SK-MEL-5 (cell line): ENCODE measurements around the gene KIFBP. TPM values are rescaled to one million over a fixed set of nuclear protein-coding genes. Genes with fewer than 3 reads are reported as not detected.
A peak's percentile ranks its signal among the peaks of the same experiment; 100 is the strongest.

Experiments
- DNase-seq: peaks from one replicate; pipeline ENCODE4 v3.0.0-alpha.2; 2016; ENCODE audit warnings: low read depth, low spot score
- in situ Hi-C: cut with HindIII; loops from 2 replicates; pipeline ENCODE4 v1.10.0; 2016; ENCODE audit warnings: low sequenced_read_pairs, high pct_unique_total_duplicates, low pct_unique_long_range_greater_than_20kb
- total RNA-seq: library from RNA; depleted of rRNA; stranded (reverse); fragments of >200 nt; shearing (Covaris generic); gene quantifications from 2 replicates; pipeline ENCODE4 v1.2.3, GENCODE V29; 2014

Gene KIFBP
- total RNA-seq, 1 experiment from 2014 or later, result 18.9 TPM

DNA sequence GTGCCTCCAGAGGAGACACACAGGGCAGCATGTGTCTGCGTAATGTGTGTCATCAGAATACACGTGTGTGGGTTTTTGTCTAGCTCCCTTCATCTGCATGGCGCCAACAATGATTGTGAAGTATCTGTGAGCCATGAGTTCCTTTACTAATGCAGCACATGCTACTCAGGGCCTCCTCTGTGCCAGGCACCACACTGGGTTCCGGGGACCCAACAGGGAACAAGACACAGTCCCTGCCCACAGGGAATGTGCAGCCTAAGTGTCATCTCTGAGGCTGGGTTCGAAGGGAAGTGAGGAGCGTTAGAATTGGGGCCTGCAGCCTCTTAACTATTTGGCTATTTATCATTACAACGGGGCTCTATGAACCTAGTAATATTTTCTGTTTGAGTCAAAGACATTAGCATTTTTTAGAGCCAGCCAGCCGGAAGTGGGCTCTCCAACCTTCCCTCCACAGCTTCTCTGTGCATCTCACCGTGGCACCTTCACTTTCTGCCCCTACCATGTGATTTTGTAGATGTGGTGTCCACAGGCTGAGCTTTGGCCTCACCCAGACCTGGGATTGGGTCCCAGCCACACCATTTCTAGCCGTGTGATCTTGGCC lies 55.4 kb downstream of the KIFBP start:
- in situ Hi-C loops, result no loop called here
- DNase-seq, result no peak

DNA sequence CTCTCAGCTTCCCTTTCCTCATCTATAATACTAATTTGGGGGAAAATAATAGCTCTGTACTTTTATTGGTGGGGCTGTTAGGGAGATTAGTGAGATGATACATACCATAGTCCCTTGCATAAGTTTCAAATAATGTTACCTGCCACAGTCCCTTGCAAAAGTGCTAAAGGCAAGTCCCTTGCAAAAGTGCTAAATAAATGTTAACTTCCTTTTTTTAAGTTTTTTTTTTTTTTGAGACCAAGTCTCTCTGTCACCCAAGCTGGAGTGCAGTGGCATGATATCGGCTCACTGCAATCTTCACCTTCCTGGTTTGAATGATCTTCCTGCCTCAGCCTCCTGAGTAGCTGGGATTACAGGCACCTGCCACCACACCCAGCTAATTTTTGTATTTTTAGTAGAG lies 55.9 kb downstream of the KIFBP start:
- in situ Hi-C loops, result no loop called here
- no peak for DNase-seq

DNA sequence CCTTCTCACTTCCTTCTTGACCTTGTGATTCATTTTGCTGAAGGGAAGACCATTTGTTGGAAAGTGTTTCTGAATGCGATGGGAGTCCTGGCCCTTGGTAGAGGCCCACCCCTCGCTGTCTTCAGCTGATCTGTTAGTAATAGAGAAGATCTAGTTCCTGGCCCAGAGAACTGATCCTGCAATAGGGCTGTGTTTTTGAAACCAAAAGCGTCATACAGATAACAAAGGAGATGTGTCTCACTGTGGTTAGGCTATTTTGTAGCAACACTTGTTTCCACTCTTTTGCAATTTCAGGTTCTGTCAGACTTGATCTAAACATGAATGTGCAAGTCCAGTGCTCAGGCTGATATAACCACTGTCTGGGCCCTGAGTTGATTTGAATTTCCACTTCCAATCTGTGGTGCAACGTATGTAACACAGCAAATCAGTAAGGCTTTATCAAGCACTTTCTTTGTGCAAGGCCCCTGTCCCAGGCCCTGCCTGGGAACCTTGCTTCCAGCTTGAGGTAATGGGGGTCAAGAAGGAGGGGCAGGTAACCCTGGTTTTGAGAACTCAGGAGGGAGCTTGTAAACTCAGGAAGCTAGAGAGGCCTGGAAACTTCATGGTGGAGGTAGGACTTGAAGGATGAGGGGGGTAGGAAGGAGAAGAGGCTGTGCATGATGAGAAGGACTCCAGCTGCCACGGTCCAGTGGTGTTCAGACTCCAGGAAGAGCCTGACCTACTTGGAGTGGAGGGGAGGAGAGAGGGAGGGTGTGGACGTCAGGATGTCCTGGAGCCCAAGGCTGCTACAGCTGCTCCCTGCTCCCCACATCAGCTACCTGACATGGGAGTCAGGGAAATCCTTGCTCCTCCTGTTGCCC lies 57.1 kb downstream of the KIFBP start:
- DNase-seq, result peak; percentile 8
- in situ Hi-C loops, result no loop called here

DNA sequence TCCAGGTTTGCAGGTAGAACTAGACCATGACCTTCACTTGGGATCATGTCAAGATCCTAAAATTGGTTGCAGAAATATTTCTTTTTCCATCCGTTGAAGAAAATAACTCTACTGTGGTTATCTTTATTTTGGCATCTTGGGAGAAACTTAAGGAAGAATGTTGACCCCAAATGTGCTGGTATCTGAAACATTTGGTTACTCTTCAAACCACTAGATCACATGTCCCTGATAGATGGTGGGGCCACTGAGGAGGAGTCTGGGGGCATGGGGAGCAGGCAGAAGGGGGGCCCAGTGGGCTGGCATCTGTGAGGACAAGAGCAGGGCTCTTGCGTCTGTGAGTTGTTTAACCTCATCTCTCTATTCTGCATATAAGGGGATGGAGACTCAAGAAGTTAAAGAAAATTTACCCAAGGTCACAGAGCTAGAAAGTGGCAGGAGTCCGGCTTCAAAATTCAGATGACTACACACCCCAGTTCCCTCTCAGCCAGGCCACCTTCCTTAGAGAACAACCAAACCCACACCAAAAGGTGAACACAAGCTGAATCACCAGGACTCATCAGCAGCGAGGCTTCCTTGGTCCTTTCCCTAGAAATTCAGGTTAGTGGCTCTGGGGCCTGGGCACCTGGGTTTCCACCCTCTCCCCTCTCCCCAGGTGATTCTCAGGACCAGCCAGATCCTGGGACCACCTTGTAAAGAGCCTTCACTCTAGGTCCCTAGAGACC lies 58.7 kb downstream of the KIFBP start:
- in situ Hi-C loops, result no loop called here
- DNase-seq, result no peak

DNA sequence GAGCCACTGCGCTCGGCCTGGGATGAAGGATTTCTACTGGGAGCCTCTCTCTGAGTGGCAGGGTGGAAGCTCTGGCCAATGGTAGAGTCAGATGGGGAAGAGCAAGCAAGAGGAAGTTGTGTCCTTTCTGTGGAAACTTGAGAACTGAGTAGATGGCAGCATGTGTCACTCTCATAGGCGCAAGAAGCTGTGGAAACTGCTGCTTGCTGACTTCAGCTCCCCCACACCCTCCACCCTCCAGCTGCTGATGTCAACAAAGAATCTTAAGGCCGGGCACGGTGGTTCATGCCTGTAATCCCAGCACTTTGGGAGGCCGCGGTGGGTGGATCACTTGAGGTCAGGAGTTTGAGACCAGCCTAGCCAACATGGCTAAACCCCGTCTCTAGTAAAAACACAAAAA lies 59.5 kb downstream of the KIFBP start:
- no peak for DNase-seq

DNA sequence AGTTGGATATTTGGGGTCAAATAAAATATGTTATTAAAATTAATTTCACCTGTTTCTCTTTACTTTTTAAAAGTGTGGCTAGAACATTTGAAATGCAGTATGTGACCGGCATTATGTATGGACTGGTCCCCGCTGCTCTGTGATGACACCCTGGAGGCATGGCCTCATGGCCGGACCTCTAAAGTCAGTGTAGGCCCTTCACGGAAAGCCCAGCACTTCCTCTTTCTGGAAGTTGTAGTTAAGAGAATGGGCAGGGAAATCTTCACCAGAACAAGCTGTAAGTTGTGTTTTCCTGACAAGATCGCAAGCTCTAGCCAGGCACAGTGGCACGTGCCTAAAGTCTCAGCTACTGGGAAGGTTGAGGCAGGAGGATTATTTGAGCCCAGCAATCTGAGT lies 61.0 kb downstream of the KIFBP start:
- DNase-seq, result no peak
- in situ Hi-C loops, result no loop called here

More for the DNA sequence above, 59.5 kb downstream of the KIFBP start:
- in situ Hi-C loops, result no loop called here

DNA sequence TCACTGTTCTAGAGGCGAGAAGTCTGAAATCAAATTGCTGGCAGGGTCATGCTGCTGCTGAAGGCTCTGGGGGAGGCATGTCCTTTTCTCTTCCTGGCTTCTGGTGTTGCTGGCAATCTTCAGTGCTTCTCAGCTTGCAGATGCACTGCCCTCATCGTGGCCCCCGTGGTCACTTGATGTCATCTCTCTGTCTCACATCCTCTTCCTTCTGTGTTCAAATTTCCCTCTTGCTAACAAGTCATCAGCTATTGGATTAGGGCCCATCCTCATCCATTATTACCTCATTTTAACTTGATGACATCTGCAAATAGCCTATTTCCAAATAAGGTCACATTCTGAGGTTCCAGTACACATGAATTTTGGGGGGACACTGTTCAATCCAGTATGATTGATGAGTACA lies 62.7 kb downstream of the KIFBP start:
- in situ Hi-C loops, result no loop called here
- no peak for DNase-seq

DNA sequence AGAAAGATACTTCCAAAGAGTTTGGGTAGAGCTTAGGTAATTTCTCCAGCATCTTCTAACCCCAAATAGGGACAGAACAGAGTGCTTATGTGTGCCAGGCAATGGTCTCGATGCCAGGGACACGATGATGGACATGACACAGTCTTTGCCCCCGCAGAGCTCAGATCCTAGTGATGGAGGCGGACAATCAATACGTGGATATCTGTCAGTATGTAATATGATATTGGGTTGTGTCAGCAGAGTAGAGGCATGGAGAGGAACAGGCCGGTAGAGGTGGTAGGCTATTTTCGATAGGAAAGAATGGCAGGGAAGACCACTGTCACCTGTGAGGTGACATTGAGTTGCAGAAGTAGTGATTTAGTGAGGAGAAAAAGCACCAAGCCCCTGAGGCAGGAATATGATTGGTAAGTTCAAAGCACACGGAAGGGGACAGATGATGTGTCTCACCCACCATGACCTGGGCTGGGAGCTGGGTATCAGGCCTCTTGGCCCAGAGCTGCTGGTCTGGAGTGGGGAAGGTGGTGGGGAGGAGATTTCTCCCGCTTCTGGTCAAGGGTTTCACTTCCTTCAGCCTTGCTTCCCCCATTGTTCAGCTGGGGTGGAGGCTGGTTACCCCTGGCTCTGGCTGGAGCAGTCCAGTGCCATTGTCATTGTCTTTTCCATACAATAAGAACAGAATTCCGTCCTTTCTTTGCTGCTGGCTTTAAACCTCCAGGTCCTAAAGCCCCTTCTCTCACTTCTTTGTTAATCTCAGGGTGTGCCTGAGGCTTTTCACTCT lies 63.3 kb downstream of the KIFBP start:
- in situ Hi-C loops, result no loop called here
- no peak for DNase-seq

DNA sequence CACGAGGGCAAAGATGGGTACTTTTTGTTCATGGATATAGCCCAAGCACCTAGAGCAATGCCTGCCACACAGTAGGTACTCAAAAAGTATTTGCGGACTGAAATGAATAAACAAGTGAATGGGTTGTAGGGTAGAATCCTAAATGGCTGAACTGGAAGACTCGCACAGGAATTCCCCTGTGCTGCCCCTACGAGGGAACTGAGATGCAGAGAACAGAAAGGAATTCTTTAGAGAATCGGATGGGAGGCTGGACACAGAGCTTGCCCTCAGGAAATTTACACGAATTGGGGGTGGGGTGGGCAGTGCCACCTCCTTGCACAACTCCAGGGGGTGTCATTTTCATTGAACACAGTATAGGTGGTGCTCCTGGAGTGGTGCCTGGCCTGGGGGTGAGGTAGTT lies 64.1 kb downstream of the KIFBP start:
- in situ Hi-C loops, result no loop called here

DNA sequence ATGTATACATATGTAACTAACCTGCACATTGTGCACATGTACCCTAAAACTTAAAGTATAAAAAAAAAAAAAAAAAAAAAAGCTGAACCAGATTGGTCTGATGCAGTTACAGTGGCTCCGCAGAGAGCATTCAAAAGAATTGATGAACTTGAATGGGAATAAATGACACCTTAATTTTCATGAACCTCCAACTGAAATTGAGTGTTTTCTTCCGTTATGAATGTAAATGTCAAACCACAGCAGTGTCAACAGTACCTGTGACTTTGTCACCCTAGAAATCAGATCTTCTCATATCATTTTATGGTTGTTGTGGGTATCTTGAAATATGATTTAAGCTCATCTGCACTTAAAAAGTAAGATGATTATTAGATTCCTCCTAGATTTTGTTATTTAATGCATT lies 66.6 kb downstream of the KIFBP start:
- in situ Hi-C loops, result no loop called here
- no peak for DNase-seq

More for the DNA sequence above, 64.1 kb downstream of the KIFBP start:
- no peak for DNase-seq

DNA sequence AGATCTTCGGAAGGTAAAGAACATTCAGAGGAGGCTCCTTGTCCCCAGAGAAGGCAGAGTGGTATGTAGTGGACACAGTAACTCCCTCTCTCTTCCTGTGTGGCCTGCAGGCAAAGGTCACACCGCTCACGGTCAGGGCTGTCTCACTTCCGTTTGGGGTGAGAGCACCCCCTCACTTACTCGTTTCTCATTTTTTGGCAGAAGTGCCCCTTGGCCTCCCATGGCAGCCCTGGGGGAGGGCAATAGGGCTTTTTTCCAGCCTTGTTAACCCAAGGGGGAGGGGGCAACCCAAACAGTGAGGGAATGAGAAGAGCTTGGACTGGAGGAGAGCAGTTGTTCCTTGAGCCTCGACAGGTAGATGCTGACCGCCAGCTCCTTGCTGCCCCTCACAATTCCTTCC lies 67.5 kb downstream of the KIFBP start:
- DNase-seq, result no peak

DNA sequence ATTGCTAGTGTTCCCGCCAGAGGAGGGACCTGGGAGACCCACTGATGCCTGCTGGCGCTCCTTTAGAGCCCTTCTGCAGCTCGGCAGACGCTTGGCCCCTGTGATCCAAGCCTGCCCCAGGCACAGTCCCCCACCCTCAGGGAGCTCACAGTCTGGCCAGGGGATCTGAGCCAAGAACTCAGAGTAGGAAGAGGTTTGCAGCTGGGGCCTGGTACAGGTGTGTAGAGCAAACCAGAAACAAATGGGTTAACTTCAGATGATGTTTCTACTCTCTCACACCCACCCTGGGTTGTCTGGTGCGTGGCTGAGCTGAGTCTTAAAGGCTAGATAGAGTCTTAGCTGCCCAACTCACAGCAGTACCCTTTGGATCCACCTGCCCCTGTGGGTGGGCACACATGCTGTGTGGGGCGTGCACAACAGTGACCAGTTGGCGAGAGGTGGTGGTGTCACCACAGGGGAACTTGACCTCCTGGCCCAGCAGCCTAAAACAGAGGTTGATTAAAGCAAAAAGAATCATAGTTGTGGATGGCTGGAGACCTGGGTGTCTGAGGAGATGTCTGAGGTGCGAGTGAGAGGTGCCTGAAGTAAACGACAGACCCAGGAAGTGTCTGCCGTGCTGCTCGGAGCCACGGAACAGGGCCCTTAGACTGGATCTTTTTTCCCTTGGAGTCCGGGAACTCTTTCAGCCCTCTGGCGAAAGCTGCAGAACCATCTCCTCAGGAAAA lies 68.1 kb downstream of the KIFBP start:
- no peak for DNase-seq

More for the DNA sequence above, 67.5 kb downstream of the KIFBP start:
- in situ Hi-C loops, result no loop called here

DNA sequence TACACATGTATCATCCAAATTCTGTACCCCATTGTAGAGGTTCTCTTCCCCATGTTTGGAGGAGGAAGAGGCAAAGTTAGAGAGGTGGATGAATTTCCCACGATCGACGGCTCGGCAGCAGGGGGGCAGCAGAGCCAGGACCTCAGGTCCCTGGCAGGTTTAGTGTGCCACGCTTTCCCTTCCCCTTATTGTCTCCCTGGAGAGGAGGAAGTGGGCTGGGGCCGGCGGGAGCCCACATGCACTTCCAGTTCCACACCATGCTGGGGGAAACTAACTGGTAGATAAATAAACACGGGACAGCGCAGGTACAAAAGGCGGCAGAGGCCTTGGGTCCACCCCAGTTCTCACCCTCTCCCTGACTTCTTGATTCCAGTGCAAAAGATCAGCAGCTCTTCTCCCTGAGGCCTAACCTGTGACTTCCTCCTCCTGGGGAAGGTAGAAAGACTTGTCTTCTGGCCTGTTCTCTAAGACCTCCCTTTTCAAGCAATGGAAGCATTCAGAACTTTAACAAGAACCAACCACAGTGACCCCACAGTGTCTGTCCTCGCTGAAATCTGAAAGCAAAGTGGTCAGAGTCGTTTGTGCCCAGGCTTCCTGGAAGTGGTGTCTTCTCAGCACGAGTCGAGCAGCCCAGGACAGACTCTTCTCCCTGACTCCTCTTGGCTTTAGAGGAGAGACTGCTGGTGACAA lies 68.8 kb downstream of the KIFBP start:
- in situ Hi-C loops, result no loop called here
- no peak for DNase-seq

More for the DNA sequence above, 68.1 kb downstream of the KIFBP start:
- in situ Hi-C loops, result no loop called here

DNA sequence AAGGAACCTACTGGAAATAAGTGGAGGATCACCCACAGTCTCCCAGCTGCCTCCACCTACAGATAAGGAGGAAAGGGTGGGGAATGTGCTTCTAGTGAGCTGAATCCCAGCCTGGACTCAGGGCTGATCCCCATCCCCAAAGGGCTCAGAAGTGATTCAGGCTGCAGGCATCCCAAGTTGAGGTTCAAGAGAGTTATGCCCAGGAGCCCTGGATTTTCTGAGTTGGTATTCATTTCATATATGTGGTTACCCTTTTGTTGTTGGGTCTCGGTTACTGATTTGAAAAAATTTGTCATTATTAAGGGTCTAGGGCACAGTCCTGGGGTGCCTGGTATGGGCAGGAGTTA lies 69.3 kb downstream of the KIFBP start:
- in situ Hi-C loops, result no loop called here
- no peak for DNase-seq

DNA sequence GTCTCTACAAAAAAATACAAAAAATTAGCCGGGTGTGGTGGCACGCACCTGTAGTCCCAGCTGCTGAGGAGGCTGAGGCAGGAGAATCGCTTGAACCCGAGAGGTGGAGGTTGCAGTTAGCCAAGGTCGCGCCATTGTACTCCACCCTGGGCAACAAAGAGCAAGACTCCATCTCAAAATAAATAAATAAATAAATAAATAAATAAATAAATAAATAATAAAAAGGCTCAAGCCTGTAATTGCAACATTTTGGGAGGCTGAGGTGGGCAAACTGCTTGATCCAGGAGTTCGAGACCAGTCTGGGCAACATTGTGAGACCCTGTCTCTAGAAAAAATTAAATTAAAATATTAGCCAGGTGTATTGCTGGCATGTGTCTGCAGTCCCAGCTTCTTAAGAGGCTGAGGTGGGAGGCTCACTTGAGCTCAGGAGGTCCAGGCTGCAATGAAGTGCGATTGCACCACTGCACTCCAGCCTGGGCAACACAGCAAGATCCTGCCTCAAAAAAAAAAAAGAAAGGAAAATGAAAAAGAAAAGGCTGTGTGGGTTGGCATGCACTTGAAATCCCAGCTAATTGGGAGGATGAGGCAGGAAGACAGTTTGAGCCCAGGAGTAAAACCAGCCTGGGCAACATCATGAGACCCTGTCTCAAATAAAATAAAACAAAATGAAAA lies 71.7 kb downstream of the KIFBP start:
- in situ Hi-C loops, result no loop called here
- DNase-seq, result no peak
